HG03457 (cell line): ENCODE measurements around the gene CA12.
"Not testable (repeated sequence)": the region's sequence is repeated elsewhere in the genome, so short reads cannot be mapped to it uniquely, and the experiment has no call there.

Source experiments
- ATAC-seq: cut with Tn5 transposase; IDR thresholded peaks from one replicate; pipeline ENCODE4 v1.9.1; 2021; ENCODE audit warnings: moderate number of reproducible peaks; ENCODE audit not compliant: unreplicated experiment

CA12 gene

GRCh38 chr15:63360170-63360569, 21.5 kb downstream of the CA12 start:
- no peak for ATAC-seq

GRCh38 chr15:63358241-63359029, 23.2 kb downstream of the CA12 start:
- ATAC-seq, result no peak

DNA sequence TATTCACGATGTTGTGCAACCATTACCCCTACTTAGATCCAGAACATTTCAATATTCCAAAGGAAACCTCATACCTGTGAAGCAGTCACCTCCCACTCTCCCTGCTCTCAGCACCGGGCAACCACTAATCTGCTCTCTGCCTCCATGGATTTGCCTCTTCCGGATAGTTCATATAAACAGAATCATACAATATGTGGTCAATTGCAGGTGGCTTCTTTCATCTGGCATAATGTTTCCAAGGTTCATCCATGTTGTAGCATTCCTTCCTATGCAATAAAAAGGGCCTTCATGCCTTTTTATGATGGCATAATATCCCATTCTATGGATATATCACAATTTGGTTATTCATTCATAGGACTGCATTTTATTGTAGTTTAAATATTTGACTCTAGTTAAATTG, 23.9 kb downstream of the CA12 start:
- ATAC-seq, result no peak

DNA sequence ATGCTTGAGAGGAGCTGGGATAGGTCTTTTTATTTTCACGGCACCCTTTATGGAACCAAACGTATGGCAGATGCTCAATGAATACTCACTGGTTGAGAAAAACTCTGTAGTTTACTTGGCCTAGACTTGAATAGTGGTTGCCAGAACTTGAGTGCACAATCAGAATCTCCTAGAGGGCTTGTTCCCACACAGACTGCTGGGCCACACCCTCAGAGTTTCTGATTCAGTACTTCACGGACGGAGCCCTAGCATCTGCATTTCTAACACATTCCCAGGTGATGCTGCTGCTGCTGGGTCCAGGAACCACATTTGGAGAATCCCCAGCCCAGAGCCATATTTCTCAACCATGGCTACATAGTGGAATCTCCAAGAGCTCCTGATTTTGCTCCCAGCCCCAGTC, 24.6 kb downstream of the CA12 start:
- ATAC-seq, result no peak

DNA sequence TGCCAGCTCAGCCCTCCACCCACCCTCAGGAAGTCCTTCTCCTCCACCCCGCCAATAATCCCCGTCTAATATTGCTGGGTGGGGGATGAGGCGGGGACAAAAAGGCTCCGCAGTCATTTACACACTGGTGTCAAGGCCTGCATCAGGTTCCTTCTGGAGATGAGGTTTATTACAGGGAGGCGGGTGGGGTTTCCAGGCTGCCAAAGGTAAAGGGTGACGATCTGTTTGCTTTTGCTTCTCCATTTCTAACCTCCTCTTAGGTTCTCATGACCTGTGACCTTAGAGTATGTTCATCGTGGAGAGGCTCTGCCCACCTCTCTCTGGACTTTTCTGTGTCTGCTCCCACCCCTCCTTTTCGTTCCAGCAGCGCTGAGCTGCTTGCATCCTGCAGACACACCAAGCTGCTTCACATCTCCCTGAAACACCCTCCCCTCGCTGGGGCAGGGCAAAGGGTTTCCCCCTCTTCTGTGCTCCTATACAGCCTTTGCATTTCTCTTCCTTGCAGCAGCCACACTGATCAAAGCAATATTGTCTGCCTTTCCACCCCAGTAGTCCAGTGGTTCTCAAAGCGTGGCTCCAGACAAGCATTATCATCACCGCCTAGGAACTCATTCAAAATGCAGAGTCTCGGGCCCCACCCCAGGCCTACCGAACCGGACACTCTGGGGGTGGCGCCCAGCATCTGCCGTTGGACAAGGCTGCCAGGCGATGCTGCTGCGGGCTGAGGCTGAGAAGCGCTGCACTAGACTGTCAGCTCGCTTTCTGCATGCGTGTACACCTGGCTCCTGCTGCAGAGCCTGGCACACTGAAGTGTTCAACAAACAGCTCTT, 26.6 kb downstream of the CA12 start:
- no peak for ATAC-seq

GRCh38 chr15:63353887-63354286, 27.8 kb downstream of the CA12 start:
- ATAC-seq, result no peak

GRCh38 chr15:63353261-63353660, 28.4 kb downstream of the CA12 start:
- ATAC-seq, result no peak

- no peak for ATAC-seq
These were observed 28.8 kb downstream of the CA12 start for GRCh38 chr15:63352808-63353207.

GRCh38 chr15:63351170-63351569, 30.5 kb downstream of the CA12 start:
- ATAC-seq, result no peak

- ATAC-seq, result no peak
These were observed 31.4 kb downstream of the CA12 start for GRCh38 chr15:63350178-63350621.

- ATAC-seq, result no peak
These were observed 32.0 kb downstream of the CA12 start for GRCh38 chr15:63349621-63350020.

GRCh38 chr15:63349156-63349555, 32.5 kb downstream of the CA12 start:
- no peak for ATAC-seq

- ATAC-seq, result no peak
These were observed 33.3 kb downstream of the CA12 start for GRCh38 chr15:63348392-63348791.

- no peak for ATAC-seq
These were observed 34.4 kb downstream of the CA12 start for GRCh38 chr15:63347074-63347857.

DNA sequence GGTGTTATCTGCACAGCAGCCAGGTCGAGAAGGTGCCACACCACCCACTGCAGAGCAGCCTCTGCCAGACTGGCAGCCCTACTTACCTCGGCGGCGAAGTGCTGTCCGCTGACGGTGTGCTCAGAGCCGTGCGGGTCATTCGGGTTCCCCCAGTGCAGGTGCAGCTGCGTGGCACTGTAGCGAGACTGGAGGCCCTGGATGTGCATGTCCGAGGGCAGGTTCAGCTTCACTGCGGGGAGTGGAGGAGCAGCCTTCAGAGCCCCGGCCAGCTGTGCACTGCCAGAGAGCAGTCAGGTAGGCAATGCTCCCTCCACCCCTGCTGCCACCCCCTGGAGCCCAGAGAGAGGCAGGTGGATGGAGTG, 36.3 kb downstream of the CA12 start:
- no peak for ATAC-seq

DNA sequence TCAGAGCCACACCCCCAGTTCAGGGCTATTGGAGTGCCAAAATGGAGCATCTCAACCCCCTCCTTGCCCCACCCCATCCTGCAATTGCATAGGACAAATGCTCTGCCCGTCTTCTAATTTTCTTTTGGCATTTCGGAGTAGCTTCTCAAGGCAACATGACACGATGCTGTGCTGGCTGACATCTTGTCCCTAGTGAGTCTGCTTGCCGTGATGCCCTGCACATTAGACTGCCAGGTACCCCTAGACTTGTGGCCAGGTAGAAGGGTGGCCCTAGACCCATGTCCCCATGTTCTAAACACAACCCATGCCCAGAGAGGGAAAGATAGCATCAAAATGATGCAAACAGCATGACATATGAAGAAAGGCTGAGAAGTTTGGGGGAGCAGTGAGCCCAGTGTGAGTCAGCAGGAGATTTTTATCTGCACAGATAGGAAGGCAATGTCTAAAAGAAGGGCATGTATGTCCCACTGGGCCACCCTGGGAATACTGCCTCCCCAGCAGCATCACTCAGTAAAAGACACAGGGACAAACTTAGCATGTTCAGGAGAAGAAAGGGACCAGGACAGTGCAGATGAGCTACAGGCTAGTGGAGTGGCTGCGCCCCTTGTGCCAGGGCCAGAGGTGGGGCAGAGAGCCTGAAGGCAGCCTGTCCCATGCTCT, 36.8 kb downstream of the CA12 start:
- no peak for ATAC-seq

DNA sequence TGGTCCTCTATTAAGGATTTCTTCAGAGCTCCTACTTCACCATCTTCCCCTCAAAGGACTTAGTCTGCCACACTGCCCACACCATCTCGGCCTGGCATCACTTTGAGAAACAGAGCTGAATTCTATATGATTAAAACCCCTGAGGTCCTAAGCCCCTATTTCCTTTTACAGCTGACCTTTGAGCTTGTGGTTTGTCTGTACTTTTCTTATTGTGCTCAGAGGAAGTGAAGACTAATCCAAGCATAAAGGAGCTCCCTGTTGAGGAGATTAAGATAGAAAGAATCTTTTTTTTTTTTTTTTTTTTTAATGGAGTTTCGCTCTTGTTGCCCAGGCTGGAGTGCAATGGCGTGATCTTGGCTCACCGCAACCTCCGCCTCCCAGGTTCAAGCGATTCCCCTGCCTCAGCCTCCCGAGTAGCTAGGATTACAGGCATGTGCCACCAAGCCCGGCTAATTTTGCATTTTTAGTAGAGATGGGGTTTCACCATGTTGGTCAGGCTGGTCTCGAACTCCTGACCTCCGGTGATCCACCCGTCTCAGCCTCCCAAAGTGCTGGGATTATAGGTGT, 38.6 kb downstream of the CA12 start:
- not testable (repeated sequence) for ATAC-seq

DNA sequence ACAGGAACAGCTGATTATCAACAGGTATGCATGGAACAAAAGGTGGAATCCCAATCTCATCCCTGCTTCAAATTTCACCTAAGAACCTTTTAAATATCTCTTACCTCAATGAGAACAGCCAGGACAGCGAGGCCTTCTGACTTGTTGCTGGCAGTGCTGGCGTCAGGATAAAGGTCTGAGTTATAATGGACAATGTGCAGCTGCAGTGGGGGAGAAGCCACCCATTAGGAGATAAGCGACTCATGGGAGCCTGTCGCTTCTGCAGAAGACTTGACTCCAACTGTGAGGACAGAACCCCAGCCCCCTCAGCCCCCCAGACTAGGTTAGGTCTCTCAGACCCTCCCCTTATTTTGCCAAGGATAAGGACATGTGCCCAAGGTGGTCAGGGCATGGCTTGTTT, 39.7 kb downstream of the CA12 start:
- no peak for ATAC-seq

DNA sequence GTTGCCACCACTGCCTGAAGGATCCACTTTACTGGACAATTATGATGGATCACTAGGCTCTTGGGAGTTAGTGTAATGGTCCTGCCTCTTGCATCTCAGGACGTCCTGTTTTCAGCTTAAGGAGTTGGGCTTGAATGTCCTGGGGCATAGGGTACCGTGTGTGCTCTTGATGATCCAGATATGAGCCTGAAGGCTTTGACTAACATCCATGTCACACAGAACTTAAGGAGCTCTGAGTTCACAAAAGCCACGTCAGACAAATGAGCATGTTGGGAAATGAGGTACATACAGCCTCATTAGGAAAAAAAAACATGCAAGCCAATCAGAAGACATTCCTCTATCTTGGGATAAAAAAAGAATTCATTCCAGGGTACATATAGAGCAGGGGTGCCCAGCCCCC, 40.8 kb downstream of the CA12 start:
- no peak for ATAC-seq

DNA sequence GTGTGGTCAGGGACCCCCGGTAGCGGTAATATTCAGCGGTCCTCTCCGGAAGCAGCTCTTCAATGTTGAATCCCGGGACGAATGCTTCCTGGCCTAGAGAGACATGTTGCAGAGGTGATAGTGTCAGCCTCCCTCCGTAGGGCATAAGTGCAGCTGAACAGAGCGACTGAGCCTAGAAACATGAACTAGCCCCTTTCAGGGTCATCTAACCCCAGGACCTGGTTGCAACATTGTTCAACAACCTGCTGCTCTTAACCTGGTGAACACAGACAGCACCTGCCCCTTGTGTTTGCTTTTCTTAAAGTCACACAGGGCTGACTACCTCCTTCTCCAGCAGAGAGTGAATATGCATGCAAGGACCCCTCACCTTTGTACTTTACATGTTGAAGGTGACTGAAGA, 41.3 kb downstream of the CA12 start:
- no peak for ATAC-seq

DNA sequence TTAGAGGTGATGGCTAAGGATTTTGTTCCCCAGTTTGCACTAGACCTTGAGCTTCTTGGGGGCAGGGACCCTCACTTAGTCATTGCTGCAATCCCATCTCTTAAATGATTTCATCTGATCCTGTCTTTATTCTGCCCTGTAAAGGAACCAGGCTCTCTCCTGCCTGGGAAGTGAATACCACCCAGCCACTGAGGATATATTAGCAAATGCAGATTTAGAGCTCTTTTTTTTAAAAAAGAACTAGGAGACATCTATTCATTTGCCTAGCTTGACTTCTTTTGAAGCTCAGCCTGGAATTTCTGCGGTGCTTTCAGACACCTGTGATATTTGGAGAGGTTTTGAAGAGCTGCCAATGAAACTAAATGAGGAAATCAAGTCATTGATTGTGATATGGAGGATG, 41.8 kb downstream of the CA12 start:
- ATAC-seq, result no peak
